NCI-H345 treated with DMSO at 0.1 percent for 48 hours (cell line): ENCODE measurements around the gene QSOX2.

ENCODE experiments used
- DNase-seq: peaks from one replicate; lab custom pipeline; 2025; ENCODE audit not compliant: unreplicated experiment; lab: John Stamatoyannopoulos, UW

QSOX2 gene

GRCh38 chr9:136245219-136246150 lies at the start of gene QSOX2:
QSOX2 (minus strand) TSS chr9:136245812; CDS start chr9:136245803, 9 bp downstream.
- peak; percentile 64 for DNase-seq

- DNase-seq: no peak
Observed at GRCh38 chr9:136295055-136295454, 49.4 kb upstream of the QSOX2 start.

GRCh38 chr9:136294437-136294836 lies 48.8 kb upstream of the QSOX2 start:
- no peak for DNase-seq

- DNase-seq: no peak
Observed at GRCh38 chr9:136293476-136294077, 48.0 kb upstream of the QSOX2 start.

- no peak for DNase-seq
Observed at GRCh38 chr9:136292591-136293448, 47.2 kb upstream of the QSOX2 start.

GRCh38 chr9:136292026-136292538 lies 46.5 kb upstream of the QSOX2 start:
- DNase-seq: no peak

- DNase-seq: no peak
Observed at GRCh38 chr9:136291306-136292025, 45.9 kb upstream of the QSOX2 start.

GRCh38 chr9:136290508-136291000 lies 44.9 kb upstream of the QSOX2 start:
- no peak for DNase-seq

- no peak for DNase-seq
Observed at GRCh38 chr9:136289651-136290507, 44.3 kb upstream of the QSOX2 start.

GRCh38 chr9:136287960-136288753 lies 42.5 kb upstream of the QSOX2 start:
- no peak for DNase-seq

GRCh38 chr9:136286987-136287379 lies 41.4 kb upstream of the QSOX2 start:
- DNase-seq: no peak

GRCh38 chr9:136286359-136286986 lies 40.9 kb upstream of the QSOX2 start:
- no peak for DNase-seq

GRCh38 chr9:136285501-136286358 lies 40.1 kb upstream of the QSOX2 start:
- DNase-seq: no peak

GRCh38 chr9:136284951-136285350 lies 39.3 kb upstream of the QSOX2 start:
- DNase-seq: no peak

GRCh38 chr9:136284311-136284710 lies 38.7 kb upstream of the QSOX2 start:
- DNase-seq: no peak

GRCh38 chr9:136283291-136284235 lies 38.0 kb upstream of the QSOX2 start:
- peak; percentile 60 for DNase-seq
